GM10266 (cell line): ENCODE measurements around the gene UGT1A3.

Experiments
- DNase-seq: peaks from one replicate; pipeline ENCODE4 v3.0.0; 2012; ENCODE audit errors: extremely low spot score
- TF ChIP-seq, protein P1 (sequence below): IDR thresholded peaks from 2 replicates; pipeline ENCODE4 v1.5.1; 2012; ENCODE audit warnings: mild to moderate bottlenecking, low read depth; ENCODE audit not compliant: control insufficient read depth, insufficient read depth; ENCODE audit errors: missing control alignments

UGT1A3 gene

DNA sequence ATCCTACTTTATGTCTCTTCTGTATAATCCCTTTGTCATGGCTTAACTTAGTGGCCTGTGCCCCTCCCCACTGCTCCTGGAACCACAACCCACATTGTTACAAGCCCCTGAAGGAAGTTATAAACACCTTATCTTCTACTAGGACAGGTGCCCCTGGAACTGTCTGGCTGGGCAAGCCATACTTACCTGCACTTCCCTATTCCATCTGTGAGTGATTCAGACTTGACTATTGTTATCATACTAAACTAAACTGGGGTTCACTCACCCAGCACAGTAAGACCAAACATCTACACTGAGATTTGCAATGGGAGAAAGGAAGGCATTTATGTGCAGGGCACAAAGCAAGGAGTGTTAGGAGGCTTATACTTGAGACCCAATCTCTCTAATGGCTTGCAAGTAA lies 39.8 kb upstream of the UGT1A3 start:
- TF ChIP-seq, protein P1, sequence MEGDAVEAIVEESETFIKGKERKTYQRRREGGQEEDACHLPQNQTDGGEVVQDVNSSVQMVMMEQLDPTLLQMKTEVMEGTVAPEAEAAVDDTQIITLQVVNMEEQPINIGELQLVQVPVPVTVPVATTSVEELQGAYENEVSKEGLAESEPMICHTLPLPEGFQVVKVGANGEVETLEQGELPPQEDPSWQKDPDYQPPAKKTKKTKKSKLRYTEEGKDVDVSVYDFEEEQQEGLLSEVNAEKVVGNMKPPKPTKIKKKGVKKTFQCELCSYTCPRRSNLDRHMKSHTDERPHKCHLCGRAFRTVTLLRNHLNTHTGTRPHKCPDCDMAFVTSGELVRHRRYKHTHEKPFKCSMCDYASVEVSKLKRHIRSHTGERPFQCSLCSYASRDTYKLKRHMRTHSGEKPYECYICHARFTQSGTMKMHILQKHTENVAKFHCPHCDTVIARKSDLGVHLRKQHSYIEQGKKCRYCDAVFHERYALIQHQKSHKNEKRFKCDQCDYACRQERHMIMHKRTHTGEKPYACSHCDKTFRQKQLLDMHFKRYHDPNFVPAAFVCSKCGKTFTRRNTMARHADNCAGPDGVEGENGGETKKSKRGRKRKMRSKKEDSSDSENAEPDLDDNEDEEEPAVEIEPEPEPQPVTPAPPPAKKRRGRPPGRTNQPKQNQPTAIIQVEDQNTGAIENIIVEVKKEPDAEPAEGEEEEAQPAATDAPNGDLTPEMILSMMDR = no peak
- no peak for DNase-seq

DNA sequence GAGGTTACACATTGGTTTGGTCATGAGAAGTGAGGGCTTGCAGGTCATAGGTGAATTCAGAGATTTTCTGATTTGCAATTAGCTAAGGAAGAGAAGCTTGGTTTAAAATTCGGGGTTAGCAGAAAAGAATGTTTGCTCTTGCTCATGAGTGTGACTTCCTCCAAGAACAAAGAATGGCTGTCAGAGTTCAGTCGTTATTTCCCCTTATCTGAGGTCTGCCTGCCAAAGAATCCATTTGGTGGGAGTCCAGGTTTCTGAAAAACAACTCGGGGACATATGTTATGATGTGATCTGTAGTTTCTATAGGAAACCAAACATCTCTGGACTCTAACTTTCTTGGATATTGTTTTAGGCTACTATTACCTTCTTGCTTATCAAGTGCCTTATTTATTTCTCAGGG lies 39.3 kb upstream of the UGT1A3 start:
- TF ChIP-seq, protein P1 = no peak
- DNase-seq = no peak

DNA sequence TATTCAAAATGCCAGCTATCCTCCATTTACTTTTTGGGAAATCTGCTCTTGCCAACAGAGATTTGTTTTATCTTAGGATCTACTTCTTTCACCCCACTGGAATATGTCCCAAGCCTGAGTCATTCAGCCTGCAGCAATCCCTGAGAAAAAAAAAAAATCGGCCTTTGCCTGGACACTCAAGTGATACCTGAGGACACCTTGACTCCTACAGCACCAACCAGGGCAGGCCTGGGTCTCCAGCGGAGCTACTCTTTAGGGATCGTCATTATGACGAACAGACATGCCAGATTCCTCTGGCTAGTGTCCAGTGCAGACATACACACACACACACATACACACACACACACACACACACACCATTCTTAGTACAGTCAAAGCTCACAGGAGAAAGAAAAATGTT lies 38.4 kb upstream of the UGT1A3 start:
- TF ChIP-seq, protein P1 = no peak
- DNase-seq = no peak

DNA sequence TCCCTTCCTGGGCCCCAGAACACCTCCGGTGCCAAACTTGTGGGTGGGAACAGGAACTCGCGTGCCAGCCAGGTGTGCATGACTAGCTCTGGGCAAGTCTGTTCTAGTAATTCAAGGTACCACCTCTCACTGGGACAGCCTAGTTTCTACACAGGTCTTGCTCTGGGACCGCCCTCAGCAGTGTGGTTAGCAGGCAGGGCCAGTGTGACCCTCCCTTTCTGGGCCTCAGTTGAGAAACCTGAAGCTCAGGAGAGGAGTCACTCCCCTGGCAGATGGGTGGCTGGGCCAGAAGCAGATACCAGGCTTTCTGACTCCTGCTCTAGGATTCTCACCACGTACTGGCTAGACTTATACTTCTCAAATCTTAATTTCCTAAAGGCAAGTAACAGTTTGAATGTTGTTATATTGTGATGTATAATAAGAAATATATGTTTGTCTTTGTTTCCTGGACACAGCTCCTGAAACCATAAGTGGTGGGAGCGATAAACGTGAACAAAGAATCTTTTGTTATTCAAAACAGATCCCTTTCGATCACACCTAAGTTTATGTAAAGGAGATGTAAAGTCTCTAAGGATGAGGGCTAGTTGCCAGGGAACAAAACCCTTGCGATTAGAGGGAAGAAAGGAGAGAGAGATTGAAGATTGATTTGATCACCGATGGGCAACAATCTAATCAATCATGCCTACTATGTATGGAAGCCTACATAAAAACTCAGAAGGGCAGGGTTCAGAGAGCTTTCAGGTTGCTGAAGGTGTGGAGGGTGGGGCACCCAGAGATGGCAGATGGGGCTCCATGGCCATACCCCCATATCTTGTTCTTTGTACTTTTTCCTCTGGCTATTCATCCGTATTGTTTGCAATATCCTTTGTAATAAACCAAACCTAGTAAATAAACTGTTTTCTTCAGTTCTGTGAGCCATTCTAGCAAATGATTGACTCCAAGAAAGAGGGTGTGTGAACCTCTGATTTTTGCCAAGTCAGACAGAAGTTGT lies 37.1 kb upstream of the UGT1A3 start:
- no peak for DNase-seq
- TF ChIP-seq, protein P1 = no peak

DNA sequence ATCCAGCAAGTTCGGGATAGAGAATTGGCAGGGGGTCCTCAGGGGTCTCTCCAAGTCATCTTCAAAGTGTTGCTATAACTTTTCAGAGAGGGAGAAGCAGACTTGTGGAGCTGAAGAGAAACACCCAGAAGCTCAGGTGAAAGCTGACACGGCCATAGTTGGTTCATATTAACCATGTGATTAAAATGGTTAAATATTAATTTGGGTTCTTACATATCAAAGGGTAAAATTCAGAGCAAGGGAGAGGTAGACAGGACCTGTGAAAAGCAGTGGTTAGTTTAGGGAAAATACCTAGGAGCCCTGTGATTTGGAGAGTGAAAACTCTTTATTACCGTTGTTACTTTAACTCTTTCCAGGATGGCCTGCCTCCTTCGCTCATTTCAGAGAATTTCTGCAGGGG lies 36.2 kb upstream of the UGT1A3 start, which contains the start of gene UGT1A6:
Gene UGT1A6, plus strand, starts transcription at position 243 of the 400 bp plus-strand sequence. Its CDS starts 115 bp downstream, at position 358.
- TF ChIP-seq, protein P1 = no peak

DNA sequence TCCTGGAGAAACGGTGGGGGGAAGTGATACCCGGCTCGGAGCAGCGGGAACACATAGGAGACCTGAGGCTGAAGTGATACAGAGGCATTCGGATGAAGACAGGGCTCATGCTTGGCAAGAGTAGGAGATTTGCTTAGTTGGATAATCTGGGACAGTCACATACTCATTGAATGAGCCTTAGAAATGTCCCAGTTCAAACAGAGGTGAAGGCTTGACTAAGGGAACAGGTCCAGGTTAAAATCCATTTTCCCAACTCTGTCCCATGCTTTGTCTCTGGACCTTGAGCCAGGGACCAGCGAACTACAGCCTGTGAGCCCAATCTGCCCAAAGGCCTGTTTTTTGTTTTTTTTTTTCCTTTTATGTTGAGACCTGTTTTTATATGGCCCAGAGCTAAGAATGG lies 34.9 kb upstream of the UGT1A3 start:
- TF ChIP-seq, protein P1 = no peak
- no peak for DNase-seq

More for the DNA sequence above, 36.2 kb upstream of the UGT1A3 start, which contains the start of gene UGT1A6:
- no peak for DNase-seq

DNA sequence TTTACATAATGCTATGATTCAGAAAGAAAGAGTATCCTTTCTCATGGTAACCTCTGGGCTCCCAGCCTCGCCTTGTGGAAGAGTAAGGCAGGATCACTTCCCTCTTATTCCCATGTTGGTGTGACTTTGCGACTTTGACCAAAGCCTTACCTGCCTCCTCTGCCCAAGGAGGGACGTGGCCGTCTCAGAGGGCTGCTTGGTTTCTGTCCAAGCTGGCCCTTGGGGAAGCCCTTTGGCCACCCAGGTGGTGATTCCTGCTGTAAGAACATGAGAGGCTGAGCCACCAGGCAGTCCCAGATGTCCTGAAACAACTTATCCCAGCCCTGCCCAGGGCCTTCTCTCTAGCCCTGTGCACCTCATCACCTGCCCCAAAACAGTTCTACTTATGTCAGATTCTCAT lies 30.1 kb upstream of the UGT1A3 start:
- DNase-seq = no peak
- TF ChIP-seq, protein P1 = no peak
